Brain microvascular endothelial cell (primary cell): ENCODE measurements around the gene NCOA7.

ENCODE experiments used
- DNase-seq: peaks from one replicate; pipeline ENCODE4 v3.0.0-alpha.2; 2020
- H3K27ac ChIP-seq: fragments of 250-450 bp; sonication (Bioruptor Pico); 2 replicates; pipeline ENCODE4 v1.5.1; 2020; ENCODE audit warnings: mild to moderate bottlenecking, moderate library complexity
- H3K27me3 ChIP-seq: fragments of 250-450 bp; sonication (Bioruptor Pico); replicated peaks from 2 replicates; pipeline ENCODE4 v1.5.1; 2020; ENCODE audit warnings: mild to moderate bottlenecking
- H3K36me3 ChIP-seq: fragments of 250-450 bp; sonication (Bioruptor Pico); replicated peaks from 2 replicates; pipeline ENCODE4 v1.5.1; 2020; ENCODE audit warnings: mild to moderate bottlenecking
- H3K4me3 ChIP-seq: 2 replicates; pipeline ENCODE4 v1.5.1; 2011; ENCODE audit warnings: low read depth, mild to moderate bottlenecking, control low read depth, low read length, moderate library complexity
- in situ Hi-C: cut with HindIII; loops from 2 replicates; pipeline ENCODE4 v1.10.0; 2017; ENCODE audit warnings: low sequenced_read_pairs, low pct_ligation_motif_present
- TF ChIP-seq, protein P1 (sequence below): IDR thresholded peaks from 2 replicates; pipeline ENCODE4 v1.5.1; 2011; ENCODE audit warnings: low read depth, mild to moderate bottlenecking, moderate library complexity, low read length, control low read depth, inconsistent platforms; ENCODE audit errors: missing control alignments

Gene NCOA7

DNA sequence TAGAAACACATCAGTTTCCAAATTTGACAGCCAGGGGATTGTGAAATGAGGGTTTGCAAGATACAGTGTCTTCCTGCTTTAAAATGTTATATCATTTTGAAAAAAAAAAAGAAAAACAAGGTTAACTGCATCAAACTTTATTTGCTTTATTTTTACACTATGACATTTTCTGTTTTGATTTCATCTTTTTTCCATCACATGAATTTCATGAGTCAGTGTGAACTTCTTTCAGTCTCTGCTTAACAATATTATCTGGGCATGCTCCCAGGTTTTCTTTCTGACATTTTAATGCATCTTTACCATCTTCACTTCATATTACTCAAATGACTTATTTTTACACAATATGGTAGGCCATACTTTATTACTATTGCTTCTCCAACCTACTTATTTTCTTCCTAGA, 1.9 kb downstream of the NCOA7 start:
- in situ Hi-C loops = loop anchor here (25.0 kb wide), 1 partner anchor 170 kb away; the partner anchor contains the start of gene HINT3
- no peak for DNase-seq

DNA sequence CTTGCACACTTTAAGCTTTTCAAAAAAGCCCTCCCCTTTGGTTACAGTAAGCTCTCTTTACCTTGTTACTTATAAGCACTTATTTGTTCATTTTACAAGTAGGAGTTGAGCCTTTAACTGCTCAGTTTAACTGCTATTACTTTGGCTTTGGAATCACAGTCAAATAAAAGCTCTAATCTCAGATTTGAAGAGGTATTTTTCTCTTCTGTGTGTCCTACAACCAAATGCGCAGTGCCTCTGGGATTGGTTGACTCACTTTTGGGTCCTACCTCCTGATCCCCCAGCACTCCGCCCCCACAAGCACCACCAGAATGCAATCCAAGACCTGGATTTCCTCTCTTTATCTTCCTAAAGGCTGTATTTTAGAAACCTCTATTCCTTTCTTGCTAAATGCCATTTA, 2.5 kb downstream of the NCOA7 start:
- peak overlapping the region; percentile 93 for H3K27ac ChIP-seq
- H3K36me3 ChIP-seq = no peaks in the 10 kb centered on the region
- TF ChIP-seq, protein P1, sequence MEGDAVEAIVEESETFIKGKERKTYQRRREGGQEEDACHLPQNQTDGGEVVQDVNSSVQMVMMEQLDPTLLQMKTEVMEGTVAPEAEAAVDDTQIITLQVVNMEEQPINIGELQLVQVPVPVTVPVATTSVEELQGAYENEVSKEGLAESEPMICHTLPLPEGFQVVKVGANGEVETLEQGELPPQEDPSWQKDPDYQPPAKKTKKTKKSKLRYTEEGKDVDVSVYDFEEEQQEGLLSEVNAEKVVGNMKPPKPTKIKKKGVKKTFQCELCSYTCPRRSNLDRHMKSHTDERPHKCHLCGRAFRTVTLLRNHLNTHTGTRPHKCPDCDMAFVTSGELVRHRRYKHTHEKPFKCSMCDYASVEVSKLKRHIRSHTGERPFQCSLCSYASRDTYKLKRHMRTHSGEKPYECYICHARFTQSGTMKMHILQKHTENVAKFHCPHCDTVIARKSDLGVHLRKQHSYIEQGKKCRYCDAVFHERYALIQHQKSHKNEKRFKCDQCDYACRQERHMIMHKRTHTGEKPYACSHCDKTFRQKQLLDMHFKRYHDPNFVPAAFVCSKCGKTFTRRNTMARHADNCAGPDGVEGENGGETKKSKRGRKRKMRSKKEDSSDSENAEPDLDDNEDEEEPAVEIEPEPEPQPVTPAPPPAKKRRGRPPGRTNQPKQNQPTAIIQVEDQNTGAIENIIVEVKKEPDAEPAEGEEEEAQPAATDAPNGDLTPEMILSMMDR = no peak
- H3K27me3 ChIP-seq = no peaks in the 10 kb centered on the region
- DNase-seq = no peak
- no peak overlapping the region for H3K4me3 ChIP-seq
- in situ Hi-C loops = loop anchor here (25.0 kb wide), 1 partner anchor 169 kb away; the partner anchor contains the start of gene HINT3

More for the DNA sequence above, 1.9 kb downstream of the NCOA7 start:
- TF ChIP-seq, protein P1 = no peak
- H3K4me3 ChIP-seq = no peak overlapping the region
- no peaks in the 10 kb centered on the region for H3K27me3 ChIP-seq
- peak overlapping the region; percentile 93 for H3K27ac ChIP-seq
- no peaks in the 10 kb centered on the region for H3K36me3 ChIP-seq

DNA sequence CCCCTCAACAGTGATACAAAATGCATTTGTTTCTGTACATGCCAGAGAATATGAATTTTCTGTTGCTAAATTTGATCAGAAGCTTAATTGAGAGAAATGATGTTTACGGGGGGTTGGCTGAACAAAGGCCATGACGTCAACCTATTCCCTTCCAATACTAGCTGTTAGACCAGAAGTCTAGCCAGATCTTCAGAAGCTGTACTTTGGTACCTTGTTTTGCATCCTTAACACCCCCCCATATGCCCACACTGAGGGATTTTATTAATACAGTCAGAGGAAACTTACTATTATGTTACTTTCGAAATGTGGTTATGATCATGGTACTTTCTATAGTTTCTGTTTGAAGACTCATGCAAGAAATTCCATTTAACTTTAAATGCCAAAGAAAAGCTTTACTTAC, 3.1 kb downstream of the NCOA7 start:
- peak overlapping the region; percentile 93 for H3K27ac ChIP-seq
- in situ Hi-C loops = loop anchor here (25.0 kb wide), 1 partner anchor 168 kb away; the partner anchor contains the start of gene HINT3
- no peak for DNase-seq
- no peaks in the 10 kb centered on the region for H3K27me3 ChIP-seq
- TF ChIP-seq, protein P1 = no peak
- no peak overlapping the region for H3K4me3 ChIP-seq
- H3K36me3 ChIP-seq = no peaks in the 10 kb centered on the region

DNA sequence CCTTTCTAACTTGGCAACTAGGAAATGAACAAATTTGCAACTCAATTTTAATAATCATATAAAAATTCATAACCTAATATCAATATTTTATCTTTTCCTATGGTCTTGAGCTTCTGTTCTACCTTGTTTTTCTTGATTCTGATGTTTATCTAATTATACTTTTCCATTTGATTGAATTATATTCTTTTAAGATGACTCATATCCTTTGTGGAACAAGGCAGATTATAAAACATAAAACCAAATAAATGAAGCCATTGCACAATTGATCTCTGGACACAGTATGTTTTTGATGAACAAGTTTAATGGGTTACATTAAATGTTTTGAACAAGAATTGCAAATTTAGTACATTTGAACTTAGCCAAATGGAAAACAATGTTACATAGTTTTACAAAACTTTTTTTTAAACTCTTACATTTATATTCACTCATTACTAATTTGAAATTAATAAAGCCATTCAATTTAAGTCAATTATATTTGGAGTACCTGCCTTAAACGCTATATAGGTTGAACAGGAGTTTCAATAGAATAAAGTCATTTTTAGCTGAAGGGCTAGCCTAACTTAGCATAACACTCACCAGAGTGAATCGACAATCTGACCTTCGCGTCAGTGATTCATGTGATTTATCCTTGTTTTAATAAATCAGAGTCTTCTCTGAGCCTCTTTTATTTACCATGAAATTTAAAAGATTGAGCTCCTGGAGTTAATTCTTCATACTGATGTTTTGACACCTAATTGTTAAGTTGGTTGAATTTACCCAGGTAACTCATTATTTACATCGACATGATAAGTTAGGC, 3.8 kb downstream of the NCOA7 start:
- peak overlapping the region; percentile 93 for H3K27ac ChIP-seq
- DNase-seq = no peak
- no peak overlapping the region for H3K4me3 ChIP-seq
- H3K36me3 ChIP-seq = no peaks in the 10 kb centered on the region
- TF ChIP-seq, protein P1 = no peak
- no peaks in the 10 kb centered on the region for H3K27me3 ChIP-seq
- in situ Hi-C loops = loop anchor here (25.0 kb wide), 1 partner anchor 168 kb away; the partner anchor contains the start of gene HINT3

DNA sequence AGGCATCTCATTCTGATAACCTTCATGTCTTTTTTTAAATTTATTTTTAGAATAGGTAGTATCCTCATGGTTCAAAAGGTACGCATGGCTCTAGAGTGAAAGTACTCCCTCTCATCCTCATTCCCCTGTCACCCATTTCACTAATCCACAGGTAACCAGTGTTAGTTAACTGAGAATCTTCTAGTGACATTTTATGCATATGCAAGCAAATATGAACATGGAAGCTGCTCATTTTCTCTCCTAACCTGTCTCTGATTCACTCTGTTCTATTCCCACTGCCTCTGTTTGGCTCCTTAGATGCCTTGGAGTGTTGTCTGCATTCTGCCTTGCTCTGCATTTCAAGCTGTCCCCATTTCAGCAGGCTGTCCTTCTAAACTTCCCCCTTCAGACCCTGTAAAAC, 4.5 kb downstream of the NCOA7 start:
- Histone ChIP-seq H3K4me3 (no peak overlapping the region), H3K27me3 (no peaks in the 10 kb centered on the region), H3K27ac (no peak overlapping the region), H3K36me3 (no peaks in the 10 kb centered on the region)
- no peak for DNase-seq
- in situ Hi-C loops = loop anchor here (25.0 kb wide), 1 partner anchor 167 kb away; the partner anchor contains the start of gene HINT3
- TF ChIP-seq, protein P1 = no peak
